CD4-positive, alpha-beta T cell (primary cell): ENCODE results near the gene KMT5C. TPM values are rescaled to one million over a fixed set of nuclear protein-coding genes. Genes with fewer than 3 reads are reported as not detected.

Source experiments
- ATAC-seq: fragments of 200-7000 bp; cut with Tn5 transposase; one replicate; pipeline ENCODE4 v1.10.0; 2022; ENCODE audit warnings: mild to moderate bottlenecking; ENCODE audit not compliant: poor library complexity
- CTCF ChIA-PET: fragments of 350-600 bp; sonication (Branson Sonifier 250); formaldehyde crosslinking; loops from one replicate; lab custom pipeline; 2021; ENCODE audit warnings: antibody characterized with exemption, inconsistent platforms; lab: Charles Lee
- POLR2A ChIA-PET: fragments of 350-600 bp; sonication (Branson Sonifier 250); formaldehyde crosslinking; loops from one replicate; lab custom pipeline; 2021; ENCODE audit warnings: antibody characterized with exemption, inconsistent platforms; lab: Charles Lee
- DNase-seq, 14 experiments: peaks; one replicate each; pipeline ENCODE4 v3.0.0-alpha.2; 2013 to 2020; ENCODE audit warnings: mixed read lengths in 2 of 14
- H3K27ac ChIP-seq, 2 donors: one replicate each; pipeline versions ENCODE4 v1.5.1 to v1.7.0; 2013; ENCODE audit warnings: low read length in 2 of 2, low read depth in 1 of 2, mild to moderate bottlenecking in 1 of 2
- H3K27me3 ChIP-seq, 2 experiments: 1 replicate in 1 of 2; 2 replicates in 1 of 2; pipeline versions ENCODE4 v1.6.1 to v1.7.0; 2013; ENCODE audit warnings: low read length in 2 of 2, control low read depth in 1 of 2, mild to moderate bottlenecking in 1 of 2, moderate library complexity in 1 of 2; ENCODE audit not compliant: insufficient read depth in 2 of 2, control insufficient read depth in 1 of 2
- H3K36me3 ChIP-seq: one replicate; pipeline ENCODE4 v1.6.1; 2013; ENCODE audit warnings: low read length, control low read depth; ENCODE audit not compliant: insufficient read depth
- H3K4me1 ChIP-seq: one replicate; pipeline ENCODE4 v1.6.1; 2013; ENCODE audit warnings: low read length, control low read depth; ENCODE audit not compliant: insufficient read depth
- H3K4me3 ChIP-seq: one replicate; pipeline ENCODE4 v1.5.1; 2013; ENCODE audit warnings: mild to moderate bottlenecking, low read length, moderate library complexity
- H3K9me3 ChIP-seq, 2 experiments: 1 replicate in 1 of 2; 2 replicates in 1 of 2; pipeline versions ENCODE4 v1.6.1 to v1.7.0; 2013; ENCODE audit warnings: low read length in 2 of 2, mild to moderate bottlenecking in 2 of 2, control low read depth in 1 of 2, moderate library complexity in 1 of 2; ENCODE audit not compliant: control insufficient read depth in 1 of 2, insufficient read depth in 1 of 2
- H3K27ac Mint-ChIP-seq: one replicate; pipeline ENCODE4 v1.8.0; 2020; ENCODE audit warnings: mixed read lengths
- H3K27me3 Mint-ChIP-seq: one replicate; pipeline ENCODE4 v1.8.0; 2021; ENCODE audit warnings: mixed read lengths
- H3K36me3 Mint-ChIP-seq: one replicate; pipeline ENCODE4 v1.8.0; 2021; ENCODE audit warnings: low read depth, mixed read lengths
- H3K4me1 Mint-ChIP-seq: one replicate; pipeline ENCODE4 v1.8.0; 2021; ENCODE audit warnings: low read depth, mixed read lengths
- H3K4me3 Mint-ChIP-seq: one replicate; pipeline ENCODE4 v1.8.0; 2020; ENCODE audit warnings: mild to moderate bottlenecking, mixed read lengths
- H3K9me3 Mint-ChIP-seq: one replicate; pipeline ENCODE4 v1.8.0; 2020; ENCODE audit warnings: mixed read lengths
- CTCF ChIP-seq: fragments of 200-600 bp; IDR thresholded peaks from one replicate; pipeline ENCODE4 v1.8.0; 2022; ENCODE audit warnings: antibody characterized with exemption, mild to moderate bottlenecking
- intact Hi-C, 2 experiments: fragments of 100-400 bp; cut with DNase I in 1 of 2; cut with micrococcal nuclease in 1 of 2; formaldehyde crosslinking; loops; one replicate each; pipeline versions ENCODE4 v1.15.1 to v1.9.0; 2023 to 2025; cut with DNase I, micrococcal nuclease
- total RNA-seq, 174 experiments: library from RNA in 2 of 174; stranded (reverse) in 2 of 174; gene quantifications; one replicate each; pipeline ENCODE4 v1.2.3 and lab custom pipeline; 2021 to 2026

KMT5C gene
- total RNA-seq, 2 experiments from 2014 or later: 113 to 115 TPM

GRCh38 chr19:55305491-55305890 is 34.2 kb upstream of the KMT5C start:
- peak overlapping the region; percentile 56 for H3K4me3 Mint-ChIP-seq
- intact Hi-C loops: loop anchor here in 1 of 2 experiments (1.0 to 10.0 kb wide), 2 partner anchors 34 to 199 kb away; partner anchors contain the start of gene KMT5C
- ChIA-PET CTCF (no interaction called here), POLR2A (interaction anchor here (1.0 kb wide), 1 partner anchor 34 kb away, joined by 6 read pairs; the partner anchor contains the start of gene KMT5C)
- H3K4me1 Mint-ChIP-seq: peaks cover 14% of the 10 kb centered on the region
- Histone ChIP-seq H3K27ac (no peak overlapping the region), H3K9me3 (peaks cover 0 to 7% of the 10 kb centered on the region in 2 experiments), H3K4me3 (no peak overlapping the region), H3K4me1 (peaks cover 21% of the 10 kb centered on the region), H3K36me3 (no peaks in the 10 kb centered on the region), H3K27me3 (no peaks in the 10 kb centered on the region)
- TF ChIP-seq CTCF: no peak
- no peak overlapping the region for H3K27ac Mint-ChIP-seq
- H3K36me3 Mint-ChIP-seq: no peaks in the 10 kb centered on the region
- peak; percentile 21 to 77 (median 46) for DNase-seq
- ATAC-seq: peak; percentile 83
- no peaks in the 10 kb centered on the region for H3K9me3 Mint-ChIP-seq
- no peaks in the 10 kb centered on the region for H3K27me3 Mint-ChIP-seq

- Mint-ChIP-seq H3K4me3 (no peak overlapping the region), H3K36me3 (no peaks in the 10 kb centered on the region), H3K27ac (no peak overlapping the region), H3K9me3 (no peaks in the 10 kb centered on the region), H3K27me3 (no peaks in the 10 kb centered on the region), H3K4me1 (peaks cover 14% of the 10 kb centered on the region)
- no peak for DNase-seq
- ATAC-seq: no peak
- Histone ChIP-seq H3K36me3 (no peaks in the 10 kb centered on the region), H3K9me3 (peaks cover 0 to 7% of the 10 kb centered on the region in 2 experiments), H3K4me1 (peaks cover 21% of the 10 kb centered on the region), H3K27ac (no peak overlapping the region), H3K27me3 (no peaks in the 10 kb centered on the region), H3K4me3 (no peak overlapping the region)
- CTCF ChIA-PET: no interaction called here
- POLR2A ChIA-PET: interaction anchor here (0.8 kb wide), 1 partner anchor 47 kb away, joined by 3 read pairs; the partner anchor contains the start of gene PPP6R1
- TF ChIP-seq CTCF: no peak
- intact Hi-C loops: loop anchor here in 1 of 2 experiments (1.0 to 10.0 kb wide), 2 partner anchors 33 to 199 kb away; partner anchors contain the start of gene KMT5C
These were observed 33.6 kb upstream of the KMT5C start for GRCh38 chr19:55305983-55306562.

GRCh38 chr19:55306712-55307111 is 33.0 kb upstream of the KMT5C start:
- no peaks in the 10 kb centered on the region for H3K36me3 Mint-ChIP-seq
- CTCF ChIA-PET: no interaction called here
- intact Hi-C loops: loop anchor here in 1 of 2 experiments (10.0 kb wide), 1 partner anchor 198 kb away; no protein-coding TSS in a partner anchor

More at GRCh38 chr19:55306712-55307111, 33.0 kb upstream of the KMT5C start:
- Histone ChIP-seq H3K36me3 (no peaks in the 10 kb centered on the region), H3K9me3 (peaks cover 0 to 7% of the 10 kb centered on the region in 2 experiments), H3K4me1 (peaks cover 15% of the 10 kb centered on the region), H3K4me3 (no peak overlapping the region), H3K27me3 (no peaks in the 10 kb centered on the region), H3K27ac (no peak overlapping the region)
- no peak overlapping the region for H3K27ac Mint-ChIP-seq
- POLR2A ChIA-PET: interaction anchor here (0.8 kb wide), 1 partner anchor 48 kb away, joined by 3 read pairs; the partner anchor contains the start of gene PPP6R1
- no peak for DNase-seq
- no peak overlapping the region for H3K4me3 Mint-ChIP-seq
- H3K9me3 Mint-ChIP-seq: no peaks in the 10 kb centered on the region
- ATAC-seq: no peak
- H3K4me1 Mint-ChIP-seq: peaks cover 11% of the 10 kb centered on the region
- no peaks in the 10 kb centered on the region for H3K27me3 Mint-ChIP-seq
- no peak for TF ChIP-seq CTCF
